HPDE6-E6E7 (cell line): ENCODE measurements around the gene BCL11B.

Source experiments
- DNase-seq: peaks from one replicate; pipeline ENCODE4 v3.0.0; 2011; ENCODE audit warnings: missing footprints; ENCODE audit errors: extremely low spot score

Gene BCL11B

DNA sequence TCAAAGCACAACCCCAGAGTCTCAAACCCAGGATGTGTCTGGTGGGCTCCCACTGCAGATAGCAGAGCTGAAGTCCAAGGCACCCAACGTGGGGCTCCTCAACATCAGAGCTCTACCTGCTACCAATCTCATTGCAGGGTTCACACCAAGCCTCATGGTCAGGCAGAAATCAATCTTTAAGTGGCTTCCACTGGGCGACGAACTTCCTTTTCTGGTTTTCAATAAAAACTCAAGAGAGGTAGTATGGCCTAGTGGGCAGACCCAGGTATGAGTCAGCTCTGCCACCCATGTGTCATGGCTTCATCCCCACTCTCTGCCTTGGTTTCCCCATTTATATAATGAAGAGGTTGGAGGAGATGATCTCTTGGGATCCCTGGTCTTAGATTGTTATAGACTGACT is 47.0 kb downstream of the BCL11B start:
- DNase-seq = no peak

- no peak for DNase-seq
These were observed 47.7 kb downstream of the BCL11B start for GRCh38 chr14:99224116-99224910.

- DNase-seq = no peak
These were observed 50.6 kb downstream of the BCL11B start for GRCh38 chr14:99221445-99221844.

DNA sequence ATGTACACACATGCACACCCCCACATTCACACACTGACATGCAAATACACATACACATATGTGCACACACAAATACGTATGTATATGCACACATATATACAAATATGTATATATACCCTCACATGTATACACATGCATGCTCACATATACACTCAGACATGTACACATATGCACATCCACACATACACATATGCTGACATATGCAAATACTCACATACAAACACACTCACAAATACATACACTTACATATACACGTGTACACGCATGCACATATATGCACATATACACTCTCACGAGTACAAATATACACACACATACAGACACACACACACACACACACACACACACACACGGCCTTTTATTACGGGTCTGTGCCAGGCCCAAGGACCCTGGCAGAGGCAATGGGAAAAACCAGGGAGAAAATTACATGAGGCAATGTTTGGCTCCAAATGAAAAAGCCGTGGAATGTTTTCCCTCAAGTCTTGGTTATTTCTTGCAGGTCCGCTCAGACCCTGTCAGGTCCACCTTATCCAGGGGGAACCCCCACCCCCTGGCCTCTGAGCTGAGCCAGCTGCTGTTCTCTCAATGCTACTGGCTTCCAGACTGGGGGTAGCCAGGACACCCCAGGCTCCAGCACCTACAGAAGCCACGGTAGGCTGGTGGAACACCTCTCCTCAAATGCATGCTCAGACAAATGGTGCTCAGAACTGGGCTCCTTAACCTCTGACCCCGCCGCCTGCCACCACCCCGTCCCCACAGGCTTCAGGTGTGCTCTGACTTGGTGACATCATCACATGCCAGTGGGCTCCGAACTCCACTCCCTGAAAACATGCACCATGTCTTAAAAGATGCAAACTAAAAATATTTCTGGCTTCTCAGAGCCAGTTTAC is 54.7 kb downstream of the BCL11B start:
- no peak for DNase-seq

- no peak for DNase-seq
These were observed 55.8 kb downstream of the BCL11B start for GRCh38 chr14:99216191-99216590.

GRCh38 chr14:99215277-99215676 is 56.7 kb downstream of the BCL11B start:
- DNase-seq = no peak

- DNase-seq = no peak
These were observed 57.3 kb downstream of the BCL11B start for GRCh38 chr14:99214701-99215100.

GRCh38 chr14:99213527-99213971 is 58.4 kb downstream of the BCL11B start:
- DNase-seq = no peak

GRCh38 chr14:99213101-99213500 is 58.9 kb downstream of the BCL11B start:
- DNase-seq = no peak

DNA sequence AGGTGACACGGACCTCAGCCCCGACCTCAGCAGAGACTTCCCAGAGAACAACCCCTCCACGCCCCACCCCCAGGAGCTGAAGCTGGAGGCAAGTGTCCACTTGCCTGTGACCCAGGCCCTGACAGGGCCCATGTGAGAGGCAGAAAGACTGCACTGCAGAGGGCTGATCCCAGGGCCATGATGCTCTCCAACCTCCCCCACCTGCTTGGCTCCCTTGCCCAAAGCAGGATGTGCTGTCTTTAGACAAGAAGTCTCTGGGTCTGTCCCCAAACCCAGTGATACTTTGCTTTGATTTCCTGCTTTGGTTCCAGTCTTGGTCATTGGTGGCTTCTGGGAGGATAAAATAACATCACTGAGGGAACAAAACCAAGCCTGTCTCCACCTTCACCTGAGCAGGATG is 59.4 kb downstream of the BCL11B start:
- DNase-seq = no peak

DNA sequence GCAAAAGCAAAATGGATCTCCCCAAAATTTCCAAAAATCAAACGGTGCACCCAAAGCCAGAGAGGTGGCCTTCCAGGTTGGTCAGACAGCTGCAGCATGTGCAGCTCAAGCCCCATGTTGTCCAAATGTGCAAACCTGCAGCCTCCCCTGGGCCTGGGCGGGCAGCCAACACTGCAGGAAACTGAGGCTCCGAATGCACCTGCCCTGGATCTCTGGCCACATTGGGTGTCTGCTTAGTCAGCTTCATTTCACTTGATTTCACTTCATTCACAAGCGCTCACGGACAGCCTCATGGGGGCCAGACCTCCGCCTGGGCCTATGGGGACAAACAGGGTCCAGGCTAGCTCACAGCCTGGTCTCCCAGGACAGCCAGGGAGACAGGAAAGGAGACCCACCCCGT is 59.8 kb downstream of the BCL11B start:
- no peak for DNase-seq

DNA sequence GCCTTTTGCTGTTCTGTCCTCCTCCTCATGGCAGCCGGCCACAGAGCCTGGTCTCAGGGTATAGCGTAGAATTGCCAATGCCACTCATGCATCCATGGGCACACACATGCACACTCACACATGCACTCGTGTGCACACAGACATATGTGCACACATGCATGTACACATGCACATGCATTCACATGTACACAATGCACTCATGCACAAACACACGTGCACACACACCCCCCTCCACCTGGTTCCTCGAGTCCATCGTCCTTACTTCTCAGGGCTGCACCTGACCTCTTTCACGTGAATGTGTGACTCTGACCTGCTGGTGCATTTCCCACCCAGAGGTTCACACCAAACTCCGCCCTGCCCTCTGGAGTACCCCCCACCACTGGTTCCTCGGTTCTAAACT is 60.6 kb downstream of the BCL11B start:
- DNase-seq = no peak

DNA sequence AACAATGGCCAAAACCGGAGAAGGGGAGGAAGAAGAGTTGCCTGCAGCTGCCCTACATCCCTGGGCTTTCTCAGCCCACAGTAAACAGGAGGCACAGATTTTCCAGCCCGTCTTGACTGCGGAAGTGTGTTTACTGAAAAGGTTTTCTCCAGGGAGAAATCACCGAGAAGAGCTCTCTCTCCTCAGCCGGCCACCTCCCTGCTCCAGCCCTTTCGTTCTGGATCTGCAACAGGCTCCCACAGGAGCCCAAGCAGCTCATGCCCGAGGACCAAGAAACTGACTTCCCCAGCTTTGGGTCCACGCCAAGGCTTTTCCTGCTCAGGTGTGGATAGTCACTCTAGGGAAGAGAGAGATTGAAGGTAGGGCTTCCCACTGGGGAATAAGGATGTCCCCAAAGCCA is 61.7 kb downstream of the BCL11B start:
- DNase-seq = no peak

- DNase-seq = no peak
These were observed 62.6 kb downstream of the BCL11B start for GRCh38 chr14:99209409-99209808.

DNA sequence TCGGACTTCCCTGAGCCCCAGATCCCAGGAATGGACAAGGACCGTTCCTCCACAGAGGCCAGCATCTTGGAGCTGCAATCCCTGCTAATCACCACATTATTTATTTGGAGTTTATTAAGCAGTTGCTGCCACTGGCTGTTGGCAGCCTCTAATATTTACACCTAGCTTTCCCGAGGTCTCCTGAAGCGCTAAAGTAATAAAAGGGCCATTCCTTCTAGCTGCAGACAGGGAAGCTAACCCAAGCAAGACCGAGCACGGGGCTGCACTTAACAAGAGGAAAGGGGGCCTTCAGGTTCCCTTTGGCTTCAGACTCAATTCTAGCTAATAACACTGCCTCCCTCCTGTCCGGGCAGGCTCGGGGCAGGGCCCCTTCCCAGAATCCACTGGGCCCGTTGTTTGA is 63.7 kb downstream of the BCL11B start:
- no peak for DNase-seq

DNA sequence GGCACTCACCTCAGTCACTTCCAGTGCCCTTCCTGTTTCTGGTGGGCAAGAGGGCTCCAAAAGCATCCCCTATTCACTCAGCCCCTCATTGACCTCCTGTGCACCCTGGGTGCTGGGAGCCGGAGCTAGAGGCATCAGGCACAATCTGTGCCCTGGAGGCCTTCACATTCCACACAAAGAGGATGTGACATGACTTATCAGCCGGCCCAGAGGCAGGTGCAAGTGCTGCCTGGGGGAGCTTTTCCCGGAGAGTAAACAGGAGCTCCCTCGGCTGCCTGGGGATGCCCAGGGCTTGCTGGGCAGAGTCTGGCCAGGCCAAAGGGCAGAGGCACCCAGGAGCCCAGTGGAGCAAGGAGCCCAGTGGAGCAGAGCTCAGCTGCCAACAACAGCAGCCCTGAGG is 64.5 kb downstream of the BCL11B start:
- no peak for DNase-seq

DNA sequence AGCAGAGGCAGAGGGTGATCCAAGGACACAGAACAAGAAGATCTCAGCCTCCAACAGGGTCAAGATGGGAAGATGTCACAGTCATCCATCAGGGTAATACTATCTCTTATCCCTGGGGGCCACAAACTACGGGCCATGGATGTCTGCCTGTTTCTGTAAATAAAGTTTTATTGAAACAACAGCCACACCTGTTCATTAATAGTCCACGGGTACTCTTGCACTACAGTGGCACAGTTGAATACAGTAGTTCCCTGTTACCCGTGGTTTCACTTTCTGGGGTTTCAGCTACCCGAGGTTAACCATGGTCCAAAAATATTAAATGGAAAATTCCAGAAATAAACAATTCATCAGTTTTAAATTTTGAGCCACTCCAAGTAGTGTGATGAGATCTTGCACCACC is 65.9 kb downstream of the BCL11B start:
- DNase-seq = no peak

DNA sequence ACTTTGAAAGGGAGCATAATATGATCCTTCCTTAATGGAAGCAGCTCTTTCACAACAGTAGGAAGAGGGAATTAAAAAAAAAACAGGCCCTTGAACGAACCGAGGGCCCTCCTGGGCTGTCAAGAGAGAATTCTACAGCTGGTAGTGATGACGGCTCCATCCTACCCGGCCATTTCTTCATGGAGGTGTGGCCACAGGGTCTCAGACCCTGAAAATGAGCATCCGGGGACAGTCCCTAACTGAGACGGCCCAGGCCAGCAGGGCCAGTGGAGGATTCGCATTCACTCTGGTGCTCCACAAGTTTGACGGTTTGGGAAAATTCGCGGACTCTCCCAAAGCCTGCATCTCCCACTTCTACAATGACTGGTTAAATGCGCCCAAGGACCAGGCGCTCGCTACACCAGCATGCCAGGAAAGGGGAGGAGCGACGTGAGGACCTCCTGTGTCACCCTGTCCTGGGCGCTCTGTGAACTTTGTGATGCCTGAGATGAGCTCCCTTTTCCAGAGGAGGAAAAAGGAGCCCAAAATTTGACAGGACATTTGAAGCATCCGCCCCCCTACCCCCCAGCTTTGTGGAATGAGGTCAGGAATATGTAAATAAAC is 66.8 kb downstream of the BCL11B start:
- no peak for DNase-seq

- no peak for DNase-seq
These were observed 68.2 kb downstream of the BCL11B start for GRCh38 chr14:99203801-99204200.

GRCh38 chr14:99203080-99203479 is 68.9 kb downstream of the BCL11B start:
- DNase-seq = no peak

GRCh38 chr14:99202516-99202915 is 69.5 kb downstream of the BCL11B start:
- no peak for DNase-seq

DNA sequence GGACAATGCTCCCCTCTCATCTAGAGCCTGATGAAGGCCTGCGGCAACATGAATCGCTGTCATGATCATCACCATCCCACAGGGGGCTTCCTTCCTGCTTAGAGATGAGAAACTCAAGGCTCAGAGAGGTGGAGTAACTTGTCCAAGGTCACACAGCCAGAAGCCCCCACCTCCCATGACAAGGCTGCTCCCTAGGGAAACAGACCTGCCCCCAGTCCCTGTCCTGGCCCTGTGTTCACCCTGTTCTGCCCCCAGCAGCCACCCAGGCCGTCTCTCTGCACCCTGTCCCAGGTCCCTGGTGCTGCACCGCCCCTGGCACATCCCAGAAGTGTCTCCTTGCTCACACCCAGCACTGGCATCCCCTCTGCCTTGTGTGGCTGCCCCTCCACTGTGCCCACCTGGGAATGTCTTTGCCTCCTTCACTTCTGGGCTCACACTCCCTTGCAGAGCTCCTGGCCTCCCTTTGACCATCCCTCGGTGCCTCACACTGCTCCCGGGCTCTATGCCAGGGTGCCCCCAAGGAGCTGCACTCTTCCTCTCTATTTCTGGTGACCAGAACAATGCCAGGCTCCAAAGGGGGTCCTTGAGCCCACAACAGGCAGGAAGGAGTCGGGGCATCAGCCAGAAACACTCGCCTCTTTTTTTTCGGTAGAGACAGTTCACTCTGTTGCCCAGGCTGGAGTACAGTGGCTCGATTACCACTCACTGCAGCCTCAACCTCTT is 70.5 kb downstream of the BCL11B start:
- no peak for DNase-seq
